Calu3 (cell line): ENCODE data around the gene DESI2. TPM values are rescaled to one million over a fixed set of nuclear protein-coding genes. Genes with fewer than 3 reads are reported as not detected.
"Not testable (repeated sequence)": the region's sequence is repeated elsewhere in the genome, so short reads cannot be mapped to it uniquely, and the experiment has no call there.

Source experiments
- BruUV-seq: library from RNA; stranded (reverse); fragments of 400-500 nt; replicated peaks from 2 replicates; lab custom pipeline; 2021; lab: Mats Ljungman, UMichigan
- CTCF ChIA-PET: fragments of 300-600 bp; sonication (Branson Sonifier 250); formaldehyde crosslinking; loops from one replicate; lab custom pipeline; 2022; ENCODE audit warnings: antibody characterized with exemption; lab: Charles Lee
- DNase-seq: peaks from one replicate; pipeline ENCODE4 v3.0.0; 2022
- H3K27ac Mint-ChIP-seq: one replicate; pipeline ENCODE4 v1.8.0; 2022; ENCODE audit warnings: mixed read lengths; ENCODE audit not compliant: unreplicated experiment
- H3K27me3 Mint-ChIP-seq: one replicate; pipeline ENCODE4 v1.8.0; 2022; ENCODE audit warnings: mixed read lengths; ENCODE audit not compliant: unreplicated experiment
- H3K36me3 Mint-ChIP-seq: one replicate; pipeline ENCODE4 v1.8.0; 2022; ENCODE audit warnings: mild to moderate bottlenecking, moderate library complexity, mixed read lengths; ENCODE audit not compliant: insufficient read depth, unreplicated experiment
- H3K4me1 Mint-ChIP-seq: one replicate; pipeline ENCODE4 v1.8.0; 2022; ENCODE audit warnings: mild to moderate bottlenecking, low read depth, mixed read lengths; ENCODE audit not compliant: unreplicated experiment
- H3K4me3 Mint-ChIP-seq: one replicate; pipeline ENCODE4 v1.8.0; 2022; ENCODE audit warnings: mild to moderate bottlenecking, low read depth, moderate library complexity, mixed read lengths; ENCODE audit not compliant: unreplicated experiment
- H3K9me3 Mint-ChIP-seq: one replicate; pipeline ENCODE4 v1.8.0; 2022; ENCODE audit warnings: low read depth, mixed read lengths; ENCODE audit not compliant: unreplicated experiment
- CTCF ChIP-seq: fragments of 200-600 bp; IDR thresholded peaks from one replicate; pipeline ENCODE4 v1.8.0; 2022; ENCODE audit warnings: antibody characterized with exemption; ENCODE audit not compliant: unreplicated experiment
- intact Hi-C: fragments of 100-400 bp; cut with micrococcal nuclease; formaldehyde crosslinking; loops from one replicate; pipeline ENCODE4 v1.10.0; 2022; ENCODE audit not compliant: unreplicated experiment
- total RNA-seq: library from RNA; stranded (reverse); gene quantifications from 2 replicates; pipeline ENCODE4 v1.2.3, GENCODE V29; 2022

Gene DESI2
- total RNA-seq, 1 experiment from 2014 or later, result 39.1 TPM

DNA sequence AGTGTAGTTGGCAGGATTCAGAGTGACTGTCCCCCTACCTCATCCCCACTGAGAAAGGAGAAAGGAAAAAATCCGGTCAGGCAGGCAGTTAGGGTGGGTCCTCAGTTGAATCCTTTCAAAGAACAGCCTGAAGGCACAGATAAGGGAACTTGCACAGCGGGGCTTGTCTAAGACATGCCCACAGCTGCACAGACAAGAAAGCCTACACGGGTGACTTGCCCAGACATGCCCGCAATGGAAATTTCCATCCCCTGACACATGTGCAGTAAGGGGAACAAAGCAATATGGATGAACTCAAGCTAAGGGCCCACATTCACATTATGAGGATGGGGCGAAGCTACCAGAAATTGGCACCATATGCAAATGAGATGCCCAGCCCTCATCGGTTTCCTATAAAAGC, 82.5 kb downstream of the DESI2 start:
- TF ChIP-seq CTCF, result no peak

GRCh38 chr1:244735876-244736561, 83.1 kb downstream of the DESI2 start:
- Mint-ChIP-seq H3K27me3 (peaks cover 14% of the 10 kb centered on the region), H3K4me1 (no peaks in the 10 kb centered on the region), H3K9me3 (no peaks in the 10 kb centered on the region), H3K4me3 (no peak overlapping the region), H3K36me3 (peaks cover 1% of the 10 kb centered on the region), H3K27ac (no peak overlapping the region)
- CTCF ChIA-PET, result no interaction called here
- no peak for DNase-seq
- intact Hi-C loops, result no loop called here
- BruUV-seq, result no TSS peak
- no peak for TF ChIP-seq CTCF

More for the DNA sequence above, 82.5 kb downstream of the DESI2 start:
- Mint-ChIP-seq H3K27ac (no peak overlapping the region), H3K4me3 (no peak overlapping the region), H3K9me3 (no peaks in the 10 kb centered on the region), H3K4me1 (no peaks in the 10 kb centered on the region), H3K27me3 (peaks cover 14% of the 10 kb centered on the region), H3K36me3 (peaks cover 5% of the 10 kb centered on the region)
- DNase-seq, result no peak
- no TSS peak for BruUV-seq
- CTCF ChIA-PET, result no interaction called here
- intact Hi-C loops, result no loop called here

DNA sequence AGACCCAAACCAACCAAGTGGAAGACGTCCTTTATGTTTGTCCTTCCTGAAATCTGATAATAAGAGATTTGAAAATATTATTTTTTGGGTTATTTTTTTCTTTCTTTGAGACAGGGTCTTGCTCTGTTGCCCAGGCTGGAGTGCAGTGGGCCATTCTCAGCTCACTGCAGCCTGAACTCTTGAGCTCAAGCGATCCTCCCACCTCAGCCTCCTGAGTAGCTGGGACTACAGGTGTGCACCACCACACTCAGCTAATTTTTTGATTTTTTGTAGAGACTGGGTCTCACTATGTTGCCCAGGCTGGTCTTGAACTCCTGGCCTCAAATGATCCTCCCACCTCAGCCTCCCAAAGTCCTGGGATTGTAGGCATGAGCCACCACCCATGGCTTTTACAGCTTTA, 86.2 kb downstream of the DESI2 start:
- H3K27ac Mint-ChIP-seq, H3K4me3 Mint-ChIP-seq, H3K36me3 Mint-ChIP-seq, H3K4me1 Mint-ChIP-seq, DNase-seq, intact Hi-C loops, H3K27me3 Mint-ChIP-seq, H3K9me3 Mint-ChIP-seq, BruUV-seq: not testable (repeated sequence)
- CTCF ChIA-PET, result interaction anchor here (0.7 kb wide), 1 partner anchor 63 kb away, joined by 3 read pairs; no protein-coding TSS in a partner anchor

GRCh38 chr1:244740027-244740617, 87.2 kb downstream of the DESI2 start:
- BruUV-seq, H3K27me3 Mint-ChIP-seq, H3K4me1 Mint-ChIP-seq, H3K27ac Mint-ChIP-seq, H3K36me3 Mint-ChIP-seq, H3K9me3 Mint-ChIP-seq, DNase-seq, intact Hi-C loops, H3K4me3 Mint-ChIP-seq: not testable (repeated sequence)
- CTCF ChIA-PET, result interaction anchor here (0.7 kb wide), 2 partner anchors 64 to 128 kb away, joined by 3 to 4 read pairs; no protein-coding TSS in a partner anchor

GRCh38 chr1:244741692-244742091, 88.8 kb downstream of the DESI2 start:
- intact Hi-C loops, result no loop called here
- H3K36me3 Mint-ChIP-seq, result no peaks in the 10 kb centered on the region

More at GRCh38 chr1:244741692-244742091, 88.8 kb downstream of the DESI2 start:
- no peak overlapping the region for H3K27ac Mint-ChIP-seq
- no peaks in the 10 kb centered on the region for H3K9me3 Mint-ChIP-seq
- TF ChIP-seq CTCF, result no peak
- no peak overlapping the region for H3K4me3 Mint-ChIP-seq
- H3K4me1 Mint-ChIP-seq, result no peaks in the 10 kb centered on the region
- BruUV-seq, result no TSS peak
- DNase-seq, result no peak
- CTCF ChIA-PET, result interaction anchor here (0.6 kb wide), 1 partner anchor 134 kb away, joined by 3 read pairs; no protein-coding TSS in a partner anchor
- H3K27me3 Mint-ChIP-seq, result no peaks in the 10 kb centered on the region
